Adrenal gland (tissue), 12 donors: ENCODE measurements around the gene PCSK9. TPM values are rescaled to one million over a fixed set of nuclear protein-coding genes. Genes with fewer than 3 reads are reported as not detected.

ENCODE experiments used
- DNase-seq, 7 donors: peaks; one replicate each; pipeline ENCODE4 v3.0.0-alpha.2; 2019 to 2020
- H3K27ac ChIP-seq, 5 donors: fragments of 200-600 bp; sonication (generic) in 4 of 5; 1 replicate in 3 of 5; 2 replicates in 2 of 5; pipeline versions ENCODE4 v1.5.1 to v1.8.0; 2016 to 2020; ENCODE audit warnings: mild to moderate bottlenecking in 1 of 5
- H3K27me3 ChIP-seq: fragments of 200-600 bp; 2 replicates; pipeline ENCODE4 v1.8.0; 2021
- H3K36me3 ChIP-seq, 2 donors: fragments of 200-600 bp; replicated peaks in 1 of 2; 1 replicate in 1 of 2; 2 replicates in 1 of 2; pipeline versions ENCODE4 v1.5.1 to v1.8.0; 2018 to 2022
- H3K4me1 ChIP-seq, 2 donors: fragments of 200-600 bp; replicated peaks in 1 of 2; 1 replicate in 1 of 2; 2 replicates in 1 of 2; pipeline versions ENCODE4 v1.5.1 to v1.8.0; 2018 to 2021
- H3K4me3 ChIP-seq, 4 donors: fragments of 200-600 bp; sonication (generic) in 3 of 4; one replicate each; pipeline ENCODE4 v1.5.1; 2016 to 2018
- H3K9me3 ChIP-seq, 3 donors: fragments of 200-600 bp; sonication (generic) in 1 of 3; replicated peaks in 1 of 3; 1 replicate in 2 of 3; 2 replicates in 1 of 3; pipeline versions ENCODE4 v1.5.1 to v1.8.0; 2016 to 2021
- POLR2A ChIP-seq, 2 donors: fragments of 450-650 bp; IDR thresholded peaks; one replicate each; pipeline ENCODE4 v1.6.1; 2017; ENCODE audit warnings: antibody characterized with exemption in 2 of 2, mild to moderate bottlenecking in 2 of 2, moderate library complexity in 1 of 2
- WGBS, 4 donors: extraction: QIAGEN DNeasy Blood & Tissue Kit in 2 of 4; methylation state at CpG; one replicate each; pipeline versions ENCODE4 v1.1.5 to v1.1.7; 2013 to 2017; 5-methylcytosine and 5-hydroxymethylcytosine counted together
- intact Hi-C, 2 donors: fragments of 100-400 bp; cut with DNase I; formaldehyde crosslinking; loops; one replicate each; pipeline versions ENCODE4 v1.14.1 to v1.15.0; 2022 to 2023
- polyA plus RNA-seq, 3 donors: library from polyadenylated mRNA; stranded (reverse); fragments of 200-250 nt in 2 of 3; fragments of 350-450 nt in 1 of 3; fragmentation: Illumina TruSeq in 1 of 3; extraction: RNeasy Lipid Tissue Mini Kit (QIAGEN cat#74804) in 1 of 3; gene quantifications; one replicate each; pipeline ENCODE4 v1.2.3, GENCODE V29; 2013 to 2014
- total RNA-seq, 9 donors: library from RNA; depleted of rRNA in 4 of 9; stranded (reverse); fragments of >200 nt in 4 of 9; fragments of 120-200 nt in 1 of 9; fragmentation: NEBNext Ultra II Directional in 1 of 9; extraction: Animal tissue kit (Norgen Biotek cat#: 25700) in 1 of 9; gene quantifications; one replicate each; pipeline versions ENCODE4 v1.1.0 to v1.2.4, GENCODE V29; 2013 to 2023
- TF ChIP-seq, protein P1 (sequence below), 6 experiments: fragments of 450-650 bp in 4 of 6; fragments of 200-600 bp in 2 of 6; sonication (generic) in 1 of 6; IDR thresholded peaks; 1 replicate in 5 of 6; 2 replicates in 1 of 6; pipeline versions ENCODE4 v1.5.1 to v1.8.0; 2016 to 2021; ENCODE audit warnings: antibody characterized with exemption in 6 of 6, mild to moderate bottlenecking in 2 of 6, moderate library complexity in 1 of 6
- donor health status: healthy with polysubstance abuse.
- donor health status: Bipolar disorder and iron deficiency.
- donor health status: DM: yes; HTN: yes; CAD: no.
- donor health status: DM: no; HTN: no; CAD: no.
- donor health status: DM: no; HTN: no; CAD: no.
- donor health status: DM: yes; HTN: yes; CAD: no.

PCSK9 gene
- total and polyA plus RNA-seq, 12 donors = 0.10 to 1.4 (median 0.30) TPM; not detected in 1

DNA sequence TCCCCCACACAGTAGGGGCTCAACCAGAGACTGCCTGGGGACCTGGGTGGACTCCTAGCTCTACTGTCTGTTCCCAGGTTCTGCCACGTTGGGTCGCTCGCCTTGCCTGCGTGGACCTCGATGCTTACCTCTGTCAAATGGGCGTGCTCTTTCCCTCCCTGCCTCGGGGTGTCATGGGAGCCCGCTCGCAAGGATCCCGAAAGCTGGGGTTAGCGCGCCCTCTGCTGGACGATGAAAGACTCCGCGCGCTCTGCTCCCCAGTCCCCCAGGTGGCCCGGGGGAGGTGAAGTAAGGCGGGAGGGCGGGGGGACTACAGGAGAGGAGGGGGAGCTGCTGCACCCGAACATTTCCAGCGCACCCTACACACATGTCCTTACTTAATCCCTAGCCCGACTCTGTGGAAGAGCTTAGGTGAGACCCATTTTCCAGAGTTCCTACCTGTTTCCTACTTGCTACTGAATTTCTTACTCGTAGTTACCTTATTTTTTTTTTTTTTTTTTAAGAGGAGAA is 42.9 kb upstream of the PCSK9 start:
- TF ChIP-seq POLR2A (IDR thresholded peaks at IDR 0.05) = no peak
- TF ChIP-seq, protein P1, sequence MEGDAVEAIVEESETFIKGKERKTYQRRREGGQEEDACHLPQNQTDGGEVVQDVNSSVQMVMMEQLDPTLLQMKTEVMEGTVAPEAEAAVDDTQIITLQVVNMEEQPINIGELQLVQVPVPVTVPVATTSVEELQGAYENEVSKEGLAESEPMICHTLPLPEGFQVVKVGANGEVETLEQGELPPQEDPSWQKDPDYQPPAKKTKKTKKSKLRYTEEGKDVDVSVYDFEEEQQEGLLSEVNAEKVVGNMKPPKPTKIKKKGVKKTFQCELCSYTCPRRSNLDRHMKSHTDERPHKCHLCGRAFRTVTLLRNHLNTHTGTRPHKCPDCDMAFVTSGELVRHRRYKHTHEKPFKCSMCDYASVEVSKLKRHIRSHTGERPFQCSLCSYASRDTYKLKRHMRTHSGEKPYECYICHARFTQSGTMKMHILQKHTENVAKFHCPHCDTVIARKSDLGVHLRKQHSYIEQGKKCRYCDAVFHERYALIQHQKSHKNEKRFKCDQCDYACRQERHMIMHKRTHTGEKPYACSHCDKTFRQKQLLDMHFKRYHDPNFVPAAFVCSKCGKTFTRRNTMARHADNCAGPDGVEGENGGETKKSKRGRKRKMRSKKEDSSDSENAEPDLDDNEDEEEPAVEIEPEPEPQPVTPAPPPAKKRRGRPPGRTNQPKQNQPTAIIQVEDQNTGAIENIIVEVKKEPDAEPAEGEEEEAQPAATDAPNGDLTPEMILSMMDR (IDR thresholded peaks at IDR 0.05) = peak; percentile 78 to 92 (median 89)
- Histone ChIP-seq H3K4me3 (peak overlapping the region in 1 of 4 donors; percentile 16), H3K36me3 (no peaks in the 10 kb centered on the region), H3K4me1 (peaks cover 0 to 11% of the 10 kb centered on the region in 2 donors), H3K27ac (no peak overlapping the region), H3K27me3 (peaks cover 16% of the 10 kb centered on the region), H3K9me3 (no peaks in the 10 kb centered on the region)
- 2 to 4% (median 3%) methylated on average over 6 to 23 of the region's 23 CpGs for WGBS, 4 donors
- peak; percentile 75 to 89 (median 79) for DNase-seq
- intact Hi-C loops = loop anchor here in 1 of 2 donors (2.0 kb wide), 1 partner anchor 46 kb away; no protein-coding TSS in a partner anchor

GRCh38 chr1:54996869-54997710 is 42.3 kb upstream of the PCSK9 start:
- Histone ChIP-seq H3K27me3 (peaks cover 16% of the 10 kb centered on the region), H3K4me3 (peak overlapping the region in 1 of 4 donors; percentile 16)

DNA sequence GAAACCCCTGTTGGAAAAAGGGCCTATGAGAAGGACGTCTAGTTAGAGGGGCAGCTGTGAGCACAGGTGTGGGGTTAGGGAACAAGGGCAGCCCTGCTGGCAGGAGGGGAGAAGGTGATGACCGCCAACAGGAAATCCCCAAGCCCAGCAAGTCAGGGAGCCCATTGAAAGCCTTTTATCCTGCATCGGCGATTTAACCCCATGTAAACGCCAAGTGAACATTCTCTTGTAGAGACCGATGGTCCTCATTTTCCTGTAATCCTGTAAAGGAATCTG is 41.7 kb upstream of the PCSK9 start:
- H3K4me1 ChIP-seq = peaks cover 0 to 11% of the 10 kb centered on the region in 2 donors
- H3K27me3 ChIP-seq = peaks cover 16% of the 10 kb centered on the region
- WGBS, 4 donors = 71 to 83% (median 79%) methylated on average over 6 of the region's 6 CpGs
- no peak for DNase-seq
- no peaks in the 10 kb centered on the region for H3K9me3 ChIP-seq
- H3K36me3 ChIP-seq = no peaks in the 10 kb centered on the region
- H3K27ac ChIP-seq = no peak overlapping the region
- intact Hi-C loops = loop anchor here in 1 of 2 donors (2.0 kb wide), 1 partner anchor 47 kb away; no protein-coding TSS in a partner anchor
- TF ChIP-seq, protein P1 (IDR thresholded peaks at IDR 0.05) = no peak
- no peak for TF ChIP-seq POLR2A (IDR thresholded peaks at IDR 0.05)
- H3K4me3 ChIP-seq = no peak overlapping the region

More at GRCh38 chr1:54996869-54997710, 42.3 kb upstream of the PCSK9 start:
- H3K4me1 ChIP-seq = peaks cover 0 to 11% of the 10 kb centered on the region in 2 donors
- TF ChIP-seq, protein P1 (IDR thresholded peaks at IDR 0.05) = no peak
- TF ChIP-seq POLR2A (IDR thresholded peaks at IDR 0.05) = no peak
- H3K9me3 ChIP-seq = no peaks in the 10 kb centered on the region
- no peak overlapping the region for H3K27ac ChIP-seq
- peak in 1 of 7 donors; percentile 34 for DNase-seq
- 26 to 32% (median 31%) methylated on average over 32 to 46 of the region's 46 CpGs for WGBS, 4 donors
- no peaks in the 10 kb centered on the region for H3K36me3 ChIP-seq
- intact Hi-C loops = loop anchor here in 1 of 2 donors (2.0 kb wide), 1 partner anchor 46 kb away; no protein-coding TSS in a partner anchor

DNA sequence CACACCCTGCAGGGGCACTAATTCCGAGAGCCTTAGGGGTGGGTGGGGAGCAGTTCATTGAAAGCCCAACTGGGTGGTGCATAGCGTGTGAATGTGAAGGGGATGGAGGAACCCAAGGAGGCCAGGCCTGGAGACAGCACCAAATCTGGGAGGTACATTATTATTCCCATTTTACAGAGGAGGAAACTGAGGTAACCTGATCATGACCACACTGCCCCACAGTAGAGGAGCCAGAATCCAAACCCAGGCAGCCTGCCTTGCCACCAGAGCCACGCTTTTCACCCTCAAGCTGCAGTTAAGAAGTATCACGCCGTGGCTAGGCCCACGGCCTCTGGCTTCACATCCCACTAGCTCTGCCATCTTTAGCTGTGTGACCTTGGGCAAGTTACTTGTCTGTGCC is 41.2 kb upstream of the PCSK9 start:
- WGBS, 4 donors = 85 to 90% (median 89%) methylated on average over 6 of the region's 6 CpGs
- Histone ChIP-seq H3K9me3 (no peaks in the 10 kb centered on the region), H3K4me3 (no peak overlapping the region), H3K4me1 (peaks cover 0 to 11% of the 10 kb centered on the region in 2 donors), H3K27me3 (peaks cover 16% of the 10 kb centered on the region), H3K36me3 (no peaks in the 10 kb centered on the region), H3K27ac (no peak overlapping the region)
- DNase-seq = no peak
- no peak for TF ChIP-seq POLR2A (IDR thresholded peaks at IDR 0.05)
- TF ChIP-seq, protein P1 (IDR thresholded peaks at IDR 0.05) = no peak
- intact Hi-C loops = no loop called here
